Stimulated activated CD4-positive, alpha-beta T cell treated with anti-CD3 and anti-CD28 coated beads, Interleukin-15, amount 100 ng/mL, for 1 hour (primary cell): ENCODE data around the gene TANGO2.

ENCODE experiments used
- DNase-seq, 2 donors: peaks; one replicate each; pipeline ENCODE4 v3.0.0-alpha.2; 2020; ENCODE audit warnings: low read depth in 1 of 2, low spot score in 1 of 2

The TANGO2 gene

GRCh38 chr22:20011993-20012740, 8.7 kb upstream of the TANGO2 start:
- DNase-seq: no peak

- DNase-seq: no peak
These were observed 8.1 kb upstream of the TANGO2 start for GRCh38 chr22:20012741-20013331.

- no peak for DNase-seq
These were observed 7.5 kb upstream of the TANGO2 start for GRCh38 chr22:20013382-20013871.

- no peak for DNase-seq
These were observed 6.3 kb upstream of the TANGO2 start for GRCh38 chr22:20014526-20015186.

GRCh38 chr22:20015187-20015625, 5.7 kb upstream of the TANGO2 start:
- no peak for DNase-seq

GRCh38 chr22:20015971-20016733, 4.8 kb upstream of the TANGO2 start:
- peak in 1 of 2 donors; percentile 12 for DNase-seq

GRCh38 chr22:20016734-20017621, 3.9 kb upstream of the TANGO2 start, which contains the start of gene ARVCF:
TSS of gene ARVCF (minus strand) at chr22:20016823. CDS start at chr22:19990794, 26,029 bp downstream.
- peak; percentile 84 to 90 for DNase-seq

- no peak for DNase-seq
These were observed 3.3 kb upstream of the TANGO2 start for GRCh38 chr22:20017622-20017958.

GRCh38 chr22:20018001-20018400, 2.9 kb upstream of the TANGO2 start:
- no peak for DNase-seq

GRCh38 chr22:20019661-20020532, 1.0 kb upstream of the TANGO2 start:
- no peak for DNase-seq

- no peak for DNase-seq
These were observed 579 bp downstream of the TANGO2 start for GRCh38 chr22:20021196-20022181.

GRCh38 chr22:20022231-20022977, 1.5 kb downstream of the TANGO2 start:
- DNase-seq: no peak

GRCh38 chr22:20022978-20023613, 2.2 kb downstream of the TANGO2 start:
- no peak for DNase-seq

GRCh38 chr22:20024225-20024624, 3.3 kb downstream of the TANGO2 start:
- DNase-seq: no peak

- DNase-seq: no peak
These were observed 3.9 kb downstream of the TANGO2 start for GRCh38 chr22:20024650-20025397.
